Fibroblast of lung (primary cell): ENCODE results near the gene FGF4.

Experiments
- EZH2 ChIP-seq: IDR thresholded peaks from 2 replicates; pipeline ENCODE4 v1.5.1; 2012; ENCODE audit warnings: low read length, control low read depth, mild to moderate bottlenecking; ENCODE audit errors: missing control alignments
- TF ChIP-seq, protein P1 (sequence below), 2 donors: IDR thresholded peaks in 1 of 2; conservative IDR thresholded peaks in 1 of 2; 1 replicate in 1 of 2; 2 replicates in 1 of 2; pipeline ENCODE4 v1.5.1; 2011 to 2012; ENCODE audit warnings: low read length in 2 of 2, control low read depth in 1 of 2, inconsistent platforms in 1 of 2, low read depth in 1 of 2, mild to moderate bottlenecking in 1 of 2

DNA sequence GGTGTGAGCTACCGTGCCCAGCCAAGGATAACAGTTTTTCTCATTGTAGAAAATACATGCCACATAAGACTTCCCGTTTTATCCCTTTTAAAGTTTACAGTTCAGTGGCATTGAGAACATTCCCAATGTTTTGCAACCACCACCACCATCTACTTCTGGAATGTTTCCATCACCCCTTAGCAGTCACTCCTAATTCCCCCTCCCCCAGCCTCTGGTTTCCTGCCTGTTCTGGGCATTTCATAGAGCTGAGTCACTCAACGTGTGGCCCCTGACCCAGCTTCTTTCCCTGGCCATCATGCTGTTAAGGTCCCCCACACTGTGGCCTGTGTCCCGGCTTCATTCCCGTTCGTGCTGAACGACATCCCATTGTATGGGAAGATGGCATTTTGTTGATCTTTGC, 30.7 kb downstream of the FGF4 start:
- TF ChIP-seq, protein P1, sequence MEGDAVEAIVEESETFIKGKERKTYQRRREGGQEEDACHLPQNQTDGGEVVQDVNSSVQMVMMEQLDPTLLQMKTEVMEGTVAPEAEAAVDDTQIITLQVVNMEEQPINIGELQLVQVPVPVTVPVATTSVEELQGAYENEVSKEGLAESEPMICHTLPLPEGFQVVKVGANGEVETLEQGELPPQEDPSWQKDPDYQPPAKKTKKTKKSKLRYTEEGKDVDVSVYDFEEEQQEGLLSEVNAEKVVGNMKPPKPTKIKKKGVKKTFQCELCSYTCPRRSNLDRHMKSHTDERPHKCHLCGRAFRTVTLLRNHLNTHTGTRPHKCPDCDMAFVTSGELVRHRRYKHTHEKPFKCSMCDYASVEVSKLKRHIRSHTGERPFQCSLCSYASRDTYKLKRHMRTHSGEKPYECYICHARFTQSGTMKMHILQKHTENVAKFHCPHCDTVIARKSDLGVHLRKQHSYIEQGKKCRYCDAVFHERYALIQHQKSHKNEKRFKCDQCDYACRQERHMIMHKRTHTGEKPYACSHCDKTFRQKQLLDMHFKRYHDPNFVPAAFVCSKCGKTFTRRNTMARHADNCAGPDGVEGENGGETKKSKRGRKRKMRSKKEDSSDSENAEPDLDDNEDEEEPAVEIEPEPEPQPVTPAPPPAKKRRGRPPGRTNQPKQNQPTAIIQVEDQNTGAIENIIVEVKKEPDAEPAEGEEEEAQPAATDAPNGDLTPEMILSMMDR (conservative IDR thresholded peaks at IDR 0.05 in 1 of 2, IDR thresholded peaks at IDR 0.05 in 1 of 2; ENCODE audit: low read depth in 1 of 2, low read length in 2 of 2): no peak
- TF ChIP-seq EZH2: no peak
